SU-DHL-6 (cell line): ENCODE results near the gene OTX1.

ENCODE experiments used
- CTCF ChIP-seq: fragments of 200-600 bp; sonication (generic); IDR thresholded peaks from one replicate; pipeline ENCODE4 v1.5.1; 2017; ENCODE audit warnings: antibody characterized with exemption, mild to moderate bottlenecking, low read length, moderate library complexity; ENCODE audit not compliant: insufficient read depth, poor library complexity, severe bottlenecking
- EZH2phosphoT487 ChIP-seq: fragments of 200-600 bp; sonication (generic), shearing (Covaris generic); conservative IDR thresholded peaks from 2 replicates; pipeline ENCODE4 v1.6.1; 2018; ENCODE audit warnings: mild to moderate bottlenecking, antibody characterized with exemption, low read length, moderate library complexity, mixed read lengths

DNA sequence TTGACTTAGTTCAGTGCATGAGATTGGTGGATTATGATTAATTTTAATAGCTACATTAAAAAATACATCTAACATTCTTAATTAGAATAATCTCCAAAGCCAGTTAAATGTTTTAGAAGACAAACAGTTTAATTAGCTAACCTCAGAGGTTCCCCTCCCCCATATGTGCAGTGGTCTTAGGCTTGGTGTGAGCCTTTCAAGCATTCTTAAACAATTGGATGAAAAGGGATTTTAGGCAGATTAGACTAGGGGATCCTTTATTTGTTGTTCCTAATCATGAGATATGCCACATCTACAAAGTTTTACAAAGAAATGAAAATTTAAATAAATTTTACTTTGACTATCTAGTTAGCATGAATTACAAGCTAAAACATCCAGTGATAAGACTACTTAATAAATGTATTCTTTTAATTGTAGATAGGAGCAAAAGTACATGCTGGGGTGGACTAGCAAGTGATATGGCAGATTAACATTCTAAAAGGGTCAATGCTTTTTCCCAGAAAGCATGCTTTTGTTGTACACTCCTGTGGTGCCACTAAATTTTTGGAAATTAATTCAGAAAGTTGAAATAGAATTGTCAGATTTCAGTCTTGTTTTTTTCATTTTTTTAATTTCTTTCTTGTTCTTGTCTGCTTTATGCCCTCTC lies 42.7 kb upstream of the OTX1 start:
- no peak for TF ChIP-seq CTCF
- no peak for TF ChIP-seq EZH2phosphoT487
